Mesendoderm (in vitro differentiated cells): ENCODE measurements around the gene SEC24D.

Experiments
- DNase-seq: peaks from one replicate; pipeline ENCODE4 v3.0.0; 2013
- H2AK5ac ChIP-seq: 2 replicates; pipeline ENCODE4 v1.6.1; 2013; ENCODE audit warnings: low read length, inconsistent platforms
- H2BK120ac ChIP-seq: 2 replicates; pipeline ENCODE4 v1.6.1; 2013; ENCODE audit warnings: low read depth, mild to moderate bottlenecking, low read length, moderate library complexity, mixed read lengths
- H2BK15ac ChIP-seq: replicated peaks from 2 replicates; pipeline ENCODE4 v1.6.1; 2013; ENCODE audit warnings: low read depth, mild to moderate bottlenecking, moderate library complexity
- H2BK5ac ChIP-seq: 2 replicates; pipeline ENCODE4 v1.6.1; 2013; ENCODE audit warnings: low read length, inconsistent platforms
- H3K18ac ChIP-seq: 2 replicates; pipeline ENCODE4 v1.6.1; 2013; ENCODE audit warnings: mild to moderate bottlenecking, low read length, mixed read lengths
- H3K23ac ChIP-seq: one replicate; pipeline ENCODE4 v1.6.1; 2013; ENCODE audit warnings: low read length
- H3K27ac ChIP-seq: 2 replicates; pipeline ENCODE4 v1.5.1; 2013; ENCODE audit warnings: low read depth, mild to moderate bottlenecking, inconsistent platforms, low read length, moderate library complexity
- H3K27me3 ChIP-seq: 2 replicates; pipeline ENCODE4 v1.6.1; 2013; ENCODE audit warnings: low read length, control low read depth, mild to moderate bottlenecking, inconsistent platforms; ENCODE audit not compliant: insufficient read depth, poor library complexity
- H3K36me3 ChIP-seq: 2 replicates; pipeline ENCODE4 v1.6.1; 2013; ENCODE audit warnings: low read length, inconsistent platforms; ENCODE audit not compliant: control insufficient read depth, insufficient read depth
- H3K4ac ChIP-seq: one replicate; pipeline ENCODE4 v1.6.1; 2013; ENCODE audit warnings: low read depth, mild to moderate bottlenecking, low read length, moderate library complexity
- H3K4me1 ChIP-seq: 2 replicates; pipeline ENCODE4 v1.6.1; 2013; ENCODE audit warnings: low read depth, low read length, inconsistent platforms; ENCODE audit not compliant: control insufficient read depth
- H3K4me2 ChIP-seq: 2 replicates; pipeline ENCODE4 v1.6.1; 2013; ENCODE audit warnings: low read length
- H3K4me3 ChIP-seq: 2 replicates; pipeline ENCODE4 v1.5.1; 2013; ENCODE audit warnings: mild to moderate bottlenecking, low read length
- H3K56ac ChIP-seq: one replicate; pipeline ENCODE4 v1.6.1; 2013; ENCODE audit warnings: low read length
- H3K79me1 ChIP-seq: 2 replicates; pipeline ENCODE4 v1.6.1; 2013; ENCODE audit warnings: low read length, inconsistent platforms
- H3K79me2 ChIP-seq: 2 replicates; pipeline ENCODE4 v1.6.1; 2013; ENCODE audit warnings: mild to moderate bottlenecking, low read length; ENCODE audit not compliant: control insufficient read depth, insufficient read depth
- H3K9ac ChIP-seq: 2 replicates; pipeline ENCODE4 v1.6.1; 2013; ENCODE audit warnings: low read length, inconsistent platforms
- H4K5ac ChIP-seq: one replicate; pipeline ENCODE4 v1.6.1; 2013; ENCODE audit warnings: low read length
- H4K8ac ChIP-seq: one replicate; pipeline ENCODE4 v1.6.1; 2013; ENCODE audit warnings: low read depth, mild to moderate bottlenecking, control low read depth, low read length, moderate library complexity
- WGBS: extraction: QIAGEN DNeasy Blood & Tissue Kit; methylation state at CpG from one replicate; pipeline ENCODE4 v1.1.7; 2013; ENCODE audit warnings: low lambda C conversion rate, missing lambda C conversion rate; ENCODE audit not compliant: insufficient coverage; ENCODE audit errors: extremely low coverage; 5-methylcytosine and 5-hydroxymethylcytosine counted together

The SEC24D gene

DNA sequence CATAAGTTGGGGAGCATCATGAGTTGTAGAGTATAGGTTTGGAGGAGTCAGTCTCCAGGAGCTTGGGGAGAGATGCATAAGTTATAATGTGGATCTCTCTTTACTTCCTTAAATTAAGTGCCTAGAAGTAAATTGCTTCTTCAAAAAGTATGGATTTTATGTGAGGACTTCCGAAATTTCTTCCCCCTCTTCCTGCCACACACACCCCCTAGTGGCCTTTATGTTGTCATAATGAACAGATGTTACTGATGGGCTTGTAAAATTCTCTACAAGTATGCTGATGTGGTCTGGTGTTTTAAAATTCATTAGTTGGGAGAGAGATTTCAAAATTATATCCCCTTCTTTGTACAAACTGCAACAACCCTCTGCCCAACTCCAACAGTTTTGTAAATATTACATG lies 153.0 kb downstream of the SEC24D start:
- H4K5ac ChIP-seq, result no peak overlapping the region
- H2BK5ac ChIP-seq, result no peak overlapping the region
- H4K8ac ChIP-seq, result peak overlapping the region; percentile 3
- WGBS, result no CpG with 5 or more reads among the region's 1 CpG
- no peak overlapping the region for H3K18ac ChIP-seq
- no peak overlapping the region for H2AK5ac ChIP-seq
- H3K36me3 ChIP-seq, result no peaks in the 10 kb centered on the region
- no peak overlapping the region for H3K4ac ChIP-seq
- no peaks in the 10 kb centered on the region for H3K27me3 ChIP-seq
- peaks cover 15% of the 10 kb centered on the region for H3K79me2 ChIP-seq
- H3K56ac ChIP-seq, result no peak overlapping the region
- H3K4me1 ChIP-seq, result no peaks in the 10 kb centered on the region
- no peak overlapping the region for H3K4me2 ChIP-seq
- no peak overlapping the region for H3K4me3 ChIP-seq
- H3K23ac ChIP-seq, result no peak overlapping the region
- no peak overlapping the region for H3K9ac ChIP-seq
- no peak overlapping the region for H2BK120ac ChIP-seq
- H3K79me1 ChIP-seq, result no peaks in the 10 kb centered on the region
- peak; percentile 48 for DNase-seq
- no peak overlapping the region for H3K27ac ChIP-seq
- no peak overlapping the region for H2BK15ac ChIP-seq

DNA sequence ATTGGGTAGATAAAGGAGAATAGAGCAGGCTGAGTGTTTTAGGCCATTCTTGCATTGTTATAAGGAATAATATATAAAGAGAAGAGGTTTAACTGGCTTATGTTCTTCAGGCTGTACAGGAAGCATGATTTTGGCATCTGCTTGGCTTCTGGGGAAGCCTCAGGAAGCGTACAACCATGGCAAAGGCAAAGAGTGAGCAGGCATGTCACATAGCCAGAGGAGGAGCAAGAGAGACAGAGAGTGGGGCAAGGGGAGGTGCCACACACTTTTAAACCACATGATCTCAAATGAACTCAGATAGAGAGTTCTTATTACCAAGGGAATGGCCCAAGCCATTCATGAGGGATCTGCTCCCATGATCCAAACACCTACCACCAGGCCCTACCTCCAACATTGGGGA lies 155.1 kb downstream of the SEC24D start:
- Histone ChIP-seq H2AK5ac (no peak overlapping the region), H3K27me3 (no peaks in the 10 kb centered on the region), H3K9ac (no peak overlapping the region), H3K4me1 (no peaks in the 10 kb centered on the region), H3K56ac (no peak overlapping the region), H3K4ac (no peak overlapping the region), H3K23ac (no peak overlapping the region), H3K79me2 (peaks cover 4% of the 10 kb centered on the region), H3K4me3 (no peak overlapping the region), H3K36me3 (no peaks in the 10 kb centered on the region), H4K8ac (no peak overlapping the region), H3K27ac (no peak overlapping the region), H3K4me2 (no peak overlapping the region), H2BK15ac (no peak overlapping the region), H3K79me1 (no peaks in the 10 kb centered on the region), H2BK5ac (no peak overlapping the region), H3K18ac (no peak overlapping the region), H2BK120ac (no peak overlapping the region), H4K5ac (no peak overlapping the region)
- no CpG with 5 or more reads among the region's 1 CpG for WGBS
- peak; percentile 47 for DNase-seq

DNA sequence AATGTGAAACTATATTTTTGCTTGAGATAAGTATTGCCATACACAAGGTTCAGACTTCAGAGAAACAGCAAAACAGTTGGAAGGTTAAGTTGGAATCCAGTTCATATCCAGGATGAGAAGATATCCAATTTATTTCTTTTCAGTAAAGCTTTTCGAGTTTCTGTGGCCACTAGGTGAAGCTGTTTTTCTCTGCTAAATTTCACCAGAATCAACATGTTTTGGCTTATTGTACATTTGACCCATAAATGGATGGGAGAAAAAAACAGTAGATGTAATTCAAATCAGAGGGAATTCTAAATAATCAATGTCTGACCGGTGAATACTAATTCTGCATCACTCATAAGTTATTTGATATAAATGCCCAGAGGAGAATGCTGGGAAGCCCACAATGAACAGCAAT lies 159.8 kb downstream of the SEC24D start:
- no peak overlapping the region for H3K27ac ChIP-seq
- no peak overlapping the region for H3K4me2 ChIP-seq
- no peaks in the 10 kb centered on the region for H3K4me1 ChIP-seq
- no peak overlapping the region for H4K5ac ChIP-seq
- H2BK15ac ChIP-seq, result no peak overlapping the region
- H3K56ac ChIP-seq, result no peak overlapping the region
- H3K36me3 ChIP-seq, result no peaks in the 10 kb centered on the region
- WGBS, result no CpG with 5 or more reads among the region's 2 CpGs
- no peaks in the 10 kb centered on the region for H3K79me1 ChIP-seq
- H3K4ac ChIP-seq, result no peak overlapping the region
- no peak overlapping the region for H2AK5ac ChIP-seq
- no peaks in the 10 kb centered on the region for H3K79me2 ChIP-seq
- no peak overlapping the region for H4K8ac ChIP-seq
- no peak overlapping the region for H3K23ac ChIP-seq
- H3K18ac ChIP-seq, result no peak overlapping the region
- no peak overlapping the region for H2BK5ac ChIP-seq
- H3K27me3 ChIP-seq, result no peaks in the 10 kb centered on the region
- no peak for DNase-seq
- H2BK120ac ChIP-seq, result no peak overlapping the region
- no peak overlapping the region for H3K9ac ChIP-seq
- H3K4me3 ChIP-seq, result no peak overlapping the region
